ENCODE measurements around the gene MIER2.

Gene MIER2

GRCh38 chr19:391207-391557 is 46.6 kb upstream of the MIER2 start:
- Histone ChIP-seq H3K4me2 (ENCODE audit: low read depth, low read length) (no peak overlapping the region), H3K27ac (ENCODE audit: low read length) (no peak overlapping the region), H4K20me1 (ENCODE audit: insufficient read depth, low read length) (no peaks in the 10 kb centered on the region), H2AFZ (ENCODE audit: low read length) (no peak overlapping the region), H3F3A (ENCODE audit: insufficient read depth, low read length) (no peaks in the 10 kb centered on the region), H3K27me3 (replicated peaks; ENCODE audit: insufficient read depth, low read length) (peaks cover 63% of the 10 kb centered on the region), H3K9me3 (replicated peaks; ENCODE audit: insufficient read depth, low read length) (no peaks in the 10 kb centered on the region), H3K9me2 (replicated peaks; ENCODE audit: insufficient read depth, low read length) (no peaks in the 10 kb centered on the region), H3K4me3 (ENCODE audit: low read length) (no peak overlapping the region), H3K36me3 (replicated peaks; ENCODE audit: insufficient read depth, low read length) (no peaks in the 10 kb centered on the region), H3K79me2 (ENCODE audit: low read length) (no peaks in the 10 kb centered on the region), H3K9ac (ENCODE audit: low read length) (no peak overlapping the region), H3K4me1 (ENCODE audit: low read length) (no peaks in the 10 kb centered on the region)
- DNase-seq = no peak
- no peak for TF ChIP-seq EZH2phosphoT487 (IDR thresholded peaks at IDR 0.05; ENCODE audit: low read length)
- no peak for TF ChIP-seq EZH2 (optimal IDR thresholded peaks at IDR 0.05; ENCODE audit: low read depth, low read length)
- TF ChIP-seq CTCF (IDR thresholded peaks at IDR 0.05; ENCODE audit: low read length) = no peak

- H4K20me1 ChIP-seq (ENCODE audit: insufficient read depth, low read length) = no peaks in the 10 kb centered on the region
- H3K79me2 ChIP-seq (ENCODE audit: low read length) = no peaks in the 10 kb centered on the region
- no peaks in the 10 kb centered on the region for H3F3A ChIP-seq (ENCODE audit: insufficient read depth, low read length)
- TF ChIP-seq CTCF (IDR thresholded peaks at IDR 0.05; ENCODE audit: low read length) = no peak
- no peak for TF ChIP-seq EZH2 (optimal IDR thresholded peaks at IDR 0.05; ENCODE audit: low read depth, low read length)
- no peak for TF ChIP-seq EZH2phosphoT487 (IDR thresholded peaks at IDR 0.05; ENCODE audit: low read length)
- peaks cover 67% of the 10 kb centered on the region for H3K27me3 ChIP-seq (replicated peaks; ENCODE audit: insufficient read depth, low read length)
- H3K4me3 ChIP-seq (ENCODE audit: low read length) = no peak overlapping the region
- no peaks in the 10 kb centered on the region for H3K36me3 ChIP-seq (replicated peaks; ENCODE audit: insufficient read depth, low read length)
- DNase-seq = no peak
- H3K9me3 ChIP-seq (replicated peaks; ENCODE audit: insufficient read depth, low read length) = no peaks in the 10 kb centered on the region
- H3K27ac ChIP-seq (ENCODE audit: low read length) = no peak overlapping the region
- H3K9me2 ChIP-seq (replicated peaks; ENCODE audit: insufficient read depth, low read length) = no peaks in the 10 kb centered on the region
- no peaks in the 10 kb centered on the region for H3K4me1 ChIP-seq (ENCODE audit: low read length)
- no peak overlapping the region for H3K9ac ChIP-seq (ENCODE audit: low read length)
- no peak overlapping the region for H3K4me2 ChIP-seq (ENCODE audit: low read depth, low read length)
- H2AFZ ChIP-seq (ENCODE audit: low read length) = no peak overlapping the region
These were observed 46.0 kb upstream of the MIER2 start for GRCh38 chr19:390386-391206.

- Histone ChIP-seq H3K27me3 (replicated peaks; ENCODE audit: insufficient read depth, low read length) (peaks cover 74% of the 10 kb centered on the region), H4K20me1 (ENCODE audit: insufficient read depth, low read length) (no peaks in the 10 kb centered on the region), H3K79me2 (ENCODE audit: low read length) (no peaks in the 10 kb centered on the region), H3K9me2 (replicated peaks; ENCODE audit: insufficient read depth, low read length) (no peaks in the 10 kb centered on the region), H2AFZ (ENCODE audit: low read length) (no peak overlapping the region), H3K27ac (ENCODE audit: low read length) (no peak overlapping the region), H3K4me1 (ENCODE audit: low read length) (no peaks in the 10 kb centered on the region), H3F3A (ENCODE audit: insufficient read depth, low read length) (no peaks in the 10 kb centered on the region), H3K9me3 (replicated peaks; ENCODE audit: insufficient read depth, low read length) (no peaks in the 10 kb centered on the region), H3K36me3 (replicated peaks; ENCODE audit: insufficient read depth, low read length) (no peaks in the 10 kb centered on the region), H3K9ac (ENCODE audit: low read length) (no peak overlapping the region), H3K4me2 (ENCODE audit: low read depth, low read length) (no peak overlapping the region), H3K4me3 (ENCODE audit: low read length) (no peak overlapping the region)
- no peak for TF ChIP-seq CTCF (IDR thresholded peaks at IDR 0.05; ENCODE audit: low read length)
- TF ChIP-seq EZH2 (optimal IDR thresholded peaks at IDR 0.05; ENCODE audit: low read depth, low read length) = no peak
- no peak for TF ChIP-seq EZH2phosphoT487 (IDR thresholded peaks at IDR 0.05; ENCODE audit: low read length)
- DNase-seq = no peak
These were observed 45.3 kb upstream of the MIER2 start for GRCh38 chr19:389935-390289.

Measured in MM.1S (cell line).